ENCODE measurements around the gene SBK2.
A peak's percentile ranks its signal among the peaks of the same experiment; 100 is the strongest.

The SBK2 gene

DNA sequence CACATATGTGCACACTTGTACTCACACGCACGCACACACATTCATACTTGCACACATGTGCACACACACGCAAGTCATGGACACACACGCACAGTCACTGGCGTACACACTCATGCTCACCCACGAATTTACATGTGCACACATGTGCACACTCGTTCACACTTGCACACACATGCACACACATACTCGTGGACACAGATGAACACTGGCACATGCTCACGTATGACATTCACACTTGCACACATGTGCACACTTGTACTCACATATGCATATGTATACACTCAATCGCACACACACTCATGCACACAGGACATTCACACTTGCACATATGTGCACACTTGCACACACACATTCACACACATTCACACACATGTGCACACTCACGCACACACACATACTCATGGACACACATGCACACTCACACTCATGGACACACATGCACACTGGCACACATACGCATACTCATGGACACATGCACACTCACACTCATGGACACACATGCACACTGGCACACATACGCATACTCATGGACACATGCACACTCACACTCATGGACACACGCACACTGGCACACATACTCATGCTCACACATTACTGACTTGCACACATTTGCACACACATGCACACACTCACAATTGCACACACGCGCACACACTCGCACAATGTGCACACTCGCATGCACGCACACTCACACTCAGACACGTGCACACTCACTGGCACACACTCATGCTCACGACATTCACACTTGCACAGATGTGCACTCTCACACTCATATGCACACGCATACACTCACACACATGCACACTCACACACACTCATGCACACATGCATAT, 9.5 kb downstream of the SBK2 start:
- no peaks in the 10 kb centered on the region for H3K36me3 ChIP-seq
- no peak overlapping the region for H3K27ac ChIP-seq
- no peak for DNase-seq
- no peak for TF ChIP-seq CTCF (IDR thresholded peaks at IDR 0.05; ENCODE audit: low read depth, low read length)
- H3K27me3 ChIP-seq (ENCODE audit: insufficient read depth, low read depth, severe bottlenecking) = no peaks in the 10 kb centered on the region
- no peak overlapping the region for H3K4me3 ChIP-seq (ENCODE audit: low read depth, low read length)
- no peaks in the 10 kb centered on the region for H3K9me3 ChIP-seq (ENCODE audit: severe bottlenecking)

DNA sequence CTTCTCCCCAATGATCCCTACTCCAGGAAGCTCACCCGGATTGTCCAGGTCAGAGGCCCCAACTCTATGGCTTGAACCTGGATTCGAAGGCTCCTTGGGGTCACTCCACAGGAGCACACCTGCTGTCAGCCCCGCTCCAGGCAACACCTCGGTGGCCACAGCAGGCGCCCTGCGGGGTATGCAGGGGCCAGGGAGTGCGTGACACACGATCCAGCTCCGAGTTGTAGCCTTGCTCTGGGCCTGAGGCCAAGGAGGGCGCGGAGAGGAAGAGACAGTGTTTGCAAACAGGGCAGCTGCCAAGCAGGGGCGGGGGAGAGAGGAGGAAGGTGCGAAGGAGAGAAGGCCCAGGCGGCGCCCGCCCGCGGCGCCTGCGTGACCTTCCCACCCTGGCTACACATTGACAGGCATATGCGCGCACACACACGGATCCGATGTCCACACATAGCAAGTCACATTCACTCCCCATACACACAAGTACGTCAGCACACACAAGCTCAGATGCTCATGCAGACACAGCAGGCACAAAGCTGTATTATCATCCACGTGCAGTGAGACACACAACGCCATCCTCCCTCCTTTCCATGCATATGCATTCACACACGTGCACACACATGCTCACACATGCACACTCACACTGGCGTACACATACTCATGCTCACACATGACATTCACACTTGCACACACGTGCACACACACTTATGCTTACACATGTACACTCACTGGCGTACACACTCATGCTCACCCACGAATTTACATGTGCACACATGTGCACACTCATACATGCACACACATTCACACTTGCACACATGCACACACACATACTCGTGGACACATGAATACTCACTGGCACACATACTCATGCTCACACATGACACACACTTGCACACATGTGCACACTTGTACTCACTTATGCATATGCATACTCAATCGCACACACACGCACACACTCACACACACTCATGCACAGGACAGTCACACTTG, 10.4 kb downstream of the SBK2 start:
- Histone ChIP-seq H3K9me3 (ENCODE audit: severe bottlenecking) (no peaks in the 10 kb centered on the region), H3K27me3 (ENCODE audit: insufficient read depth, low read depth, severe bottlenecking) (no peaks in the 10 kb centered on the region), H3K36me3 (no peaks in the 10 kb centered on the region), H3K4me3 (ENCODE audit: low read depth, low read length) (no peak overlapping the region), H3K27ac (peak overlapping the region; percentile 71)
- no peak for TF ChIP-seq CTCF (IDR thresholded peaks at IDR 0.05; ENCODE audit: low read depth, low read length)
- DNase-seq = peak; percentile 67

DNA sequence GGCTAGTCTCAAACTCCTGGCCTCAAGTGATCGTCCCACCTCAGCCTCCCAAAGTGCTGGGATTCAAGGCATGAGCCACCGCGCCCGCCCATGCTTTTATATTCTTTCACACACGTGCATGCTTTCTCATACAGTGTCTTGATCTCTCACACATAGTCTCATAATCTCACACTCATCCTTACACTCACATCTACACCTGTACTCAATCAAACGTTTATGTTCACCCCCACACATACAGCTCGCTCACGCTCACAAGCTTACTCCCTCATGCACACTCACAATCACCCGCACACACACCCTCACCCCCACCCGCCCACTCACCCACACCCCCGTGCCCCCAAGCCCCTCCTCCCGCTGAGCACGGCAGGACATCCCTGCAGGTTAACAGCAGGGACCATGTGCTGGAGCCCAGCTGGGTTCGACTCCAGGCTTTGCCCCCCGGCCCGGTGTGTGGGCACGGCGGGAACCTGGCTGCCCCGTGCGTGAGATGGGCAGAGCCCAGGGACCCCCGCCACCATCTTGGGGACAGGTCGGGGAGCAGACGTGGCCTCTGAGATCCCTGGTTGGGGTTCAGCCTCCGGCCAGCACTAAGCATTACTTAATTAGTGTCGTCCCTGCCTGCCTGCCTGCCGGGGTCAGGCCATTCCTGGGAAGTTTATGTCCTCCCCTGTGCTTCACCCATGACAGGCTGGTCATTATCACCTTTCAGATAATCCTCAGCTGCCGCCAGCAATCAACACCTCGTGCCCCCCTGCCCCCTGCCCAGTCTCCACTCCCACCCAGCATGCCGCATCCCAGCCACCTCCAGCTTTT, 11.4 kb downstream of the SBK2 start:
- H3K27me3 ChIP-seq (ENCODE audit: insufficient read depth, low read depth, severe bottlenecking) = no peaks in the 10 kb centered on the region
- DNase-seq = peak; percentile 62
- no peaks in the 10 kb centered on the region for H3K36me3 ChIP-seq
- no peak overlapping the region for H3K4me3 ChIP-seq (ENCODE audit: low read depth, low read length)
- no peaks in the 10 kb centered on the region for H3K9me3 ChIP-seq (ENCODE audit: severe bottlenecking)
- TF ChIP-seq CTCF (IDR thresholded peaks at IDR 0.05; ENCODE audit: low read depth, low read length) = no peak
- peak overlapping the region; percentile 71 for H3K27ac ChIP-seq

DNA sequence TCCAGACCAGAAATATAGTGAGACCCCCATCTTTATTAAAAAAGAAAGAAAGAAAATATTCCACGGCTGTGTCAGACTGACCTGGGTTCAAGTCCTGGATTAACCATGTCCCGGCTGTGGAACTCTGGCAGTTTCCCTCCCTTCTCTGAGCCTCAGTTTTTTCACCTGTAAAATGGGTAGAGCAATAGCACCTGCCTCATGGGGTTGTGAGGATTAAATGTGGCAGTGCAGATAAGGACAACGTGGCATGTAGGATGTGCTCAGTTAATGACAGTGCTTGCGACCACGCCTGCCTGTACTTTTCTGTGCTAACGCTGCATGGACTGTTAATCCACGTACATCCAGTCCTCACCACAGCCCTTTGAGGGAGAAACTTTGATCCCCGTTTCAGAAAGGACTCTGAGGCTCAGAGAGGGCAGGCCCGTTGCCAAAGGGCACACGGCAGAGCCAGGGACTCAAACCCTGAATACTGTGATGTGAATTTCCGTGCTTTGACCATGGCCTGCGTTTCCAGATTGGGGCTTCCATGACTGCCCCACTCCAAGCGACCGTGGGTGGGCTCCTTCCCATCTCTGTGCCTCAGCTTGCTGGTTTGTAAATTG, 16.1 kb downstream of the SBK2 start:
- H3K36me3 ChIP-seq = no peaks in the 10 kb centered on the region
- no peak for TF ChIP-seq CTCF (IDR thresholded peaks at IDR 0.05; ENCODE audit: low read depth, low read length)
- no peak for DNase-seq
- H3K9me3 ChIP-seq (ENCODE audit: severe bottlenecking) = no peaks in the 10 kb centered on the region
- H3K4me3 ChIP-seq (ENCODE audit: low read depth, low read length) = no peak overlapping the region
- no peaks in the 10 kb centered on the region for H3K27me3 ChIP-seq (ENCODE audit: insufficient read depth, low read depth, severe bottlenecking)
- no peak overlapping the region for H3K27ac ChIP-seq

Measured in WERI-Rb-1 (cell line).